DMS79 treated with DMSO at 0.1 percent for 48 hours (cell line): Measurements from ENCODE around the gene RFX6.
A peak's percentile ranks its signal among the peaks of the same experiment; 100 is the strongest.

Experiments used
- DNase-seq: peaks from one replicate; lab custom pipeline; 2025; lab: John Stamatoyannopoulos, UW

The RFX6 gene

GRCh38 chr6:116895935-116896334, 18.9 kb downstream of the RFX6 start:
- DNase-seq: no peak

GRCh38 chr6:116902634-116903033, 25.6 kb downstream of the RFX6 start:
- no peak for DNase-seq

GRCh38 chr6:116922853-116923548, 46.0 kb downstream of the RFX6 start:
- no peak for DNase-seq

- DNase-seq: no peak
Observed at GRCh38 chr6:116924245-116924644, 47.2 kb downstream of the RFX6 start.

- no peak for DNase-seq
Observed at GRCh38 chr6:116925088-116925794, 48.2 kb downstream of the RFX6 start.

- DNase-seq: no peak
Observed at GRCh38 chr6:116928677-116929076, 51.6 kb downstream of the RFX6 start.

GRCh38 chr6:116929825-116930224, 52.8 kb downstream of the RFX6 start:
- no peak for DNase-seq

GRCh38 chr6:116931456-116931855, 54.4 kb downstream of the RFX6 start:
- no peak for DNase-seq

- DNase-seq: no peak
Observed at GRCh38 chr6:116932496-116932895, 55.5 kb downstream of the RFX6 start.

GRCh38 chr6:116933485-116933884, 56.4 kb downstream of the RFX6 start:
- no peak for DNase-seq

- DNase-seq: no peak
Observed at GRCh38 chr6:116938305-116938704, 61.3 kb downstream of the RFX6 start.

GRCh38 chr6:116941727-116942126, 64.7 kb downstream of the RFX6 start:
- DNase-seq: no peak

GRCh38 chr6:116945809-116946208, 68.8 kb downstream of the RFX6 start:
- DNase-seq: no peak

- DNase-seq: no peak
Observed at GRCh38 chr6:116948533-116949304, 71.7 kb downstream of the RFX6 start.

GRCh38 chr6:116949964-116950363, 72.9 kb downstream of the RFX6 start:
- no peak for DNase-seq

- no peak for DNase-seq
Observed at GRCh38 chr6:116954335-116954734, 77.3 kb downstream of the RFX6 start.

GRCh38 chr6:116954938-116955337, 77.9 kb downstream of the RFX6 start:
- DNase-seq: no peak

- no peak for DNase-seq
Observed at GRCh38 chr6:116955773-116956172, 78.7 kb downstream of the RFX6 start.

- DNase-seq: no peak
Observed at GRCh38 chr6:116963972-116964371, 86.9 kb downstream of the RFX6 start.

- DNase-seq: no peak
Observed at GRCh38 chr6:116966675-116967576, 89.9 kb downstream of the RFX6 start.

GRCh38 chr6:116969211-116969863, 92.3 kb downstream of the RFX6 start:
- DNase-seq: peak; percentile 43
